GM19438 (cell line): Measurements from ENCODE around the gene CBLN1.
"Not testable (repeated sequence)": the region's sequence is repeated elsewhere in the genome, so short reads cannot be mapped to it uniquely, and the experiment has no call there.

Experiments used
- ATAC-seq: cut with Tn5 transposase; IDR thresholded peaks from one replicate; pipeline ENCODE4 v1.9.1; 2021; ENCODE audit warnings: low read depth; ENCODE audit not compliant: unreplicated experiment

The CBLN1 gene

GRCh38 chr16:49278567-49278827 is 3.1 kb downstream of the CBLN1 start:
- no peak for ATAC-seq

GRCh38 chr16:49277766-49278566 is 3.7 kb downstream of the CBLN1 start:
- ATAC-seq = no peak

- ATAC-seq = no peak
Observed at GRCh38 chr16:49277386-49277742, 4.3 kb downstream of the CBLN1 start.

GRCh38 chr16:49276646-49277385 is 4.8 kb downstream of the CBLN1 start:
- no peak for ATAC-seq

GRCh38 chr16:49275870-49276269 is 5.8 kb downstream of the CBLN1 start:
- no peak for ATAC-seq

GRCh38 chr16:49275050-49275730 is 6.4 kb downstream of the CBLN1 start:
- no peak for ATAC-seq

GRCh38 chr16:49274591-49274990 is 7.0 kb downstream of the CBLN1 start:
- no peak for ATAC-seq

GRCh38 chr16:49273771-49274170 is 7.9 kb downstream of the CBLN1 start:
- no peak for ATAC-seq

GRCh38 chr16:49271363-49271762 is 10.3 kb downstream of the CBLN1 start:
- no peak for ATAC-seq

GRCh38 chr16:49269201-49269600 is 12.4 kb downstream of the CBLN1 start:
- no peak for ATAC-seq

GRCh38 chr16:49268667-49269066 is 13.0 kb downstream of the CBLN1 start:
- ATAC-seq = no peak

GRCh38 chr16:49262501-49262900 is 19.1 kb downstream of the CBLN1 start:
- no peak for ATAC-seq

- ATAC-seq = no peak
Observed at GRCh38 chr16:49261930-49262329, 19.7 kb downstream of the CBLN1 start.

- no peak for ATAC-seq
Observed at GRCh38 chr16:49260956-49261530, 20.6 kb downstream of the CBLN1 start.

GRCh38 chr16:49260253-49260652 is 21.4 kb downstream of the CBLN1 start:
- ATAC-seq = no peak

GRCh38 chr16:49259330-49259729 is 22.3 kb downstream of the CBLN1 start:
- ATAC-seq = no peak

- no peak for ATAC-seq
Observed at GRCh38 chr16:49250689-49251088, 30.9 kb downstream of the CBLN1 start.

- ATAC-seq = no peak
Observed at GRCh38 chr16:49248227-49248626, 33.4 kb downstream of the CBLN1 start.

GRCh38 chr16:49236216-49236615 is 45.4 kb downstream of the CBLN1 start:
- ATAC-seq = no peak

- ATAC-seq = not testable (repeated sequence)
Observed at GRCh38 chr16:49228335-49228734, 53.3 kb downstream of the CBLN1 start.
